SU-DHL-6 (cell line): ENCODE results near the gene STARD3.
"Not testable (repeated sequence)": the region's sequence is repeated elsewhere in the genome, so short reads cannot be mapped to it uniquely, and the experiment has no call there.

ENCODE experiments used
- H2AFZ ChIP-seq: fragments of 200-600 bp; sonication (generic); 2 replicates; pipeline ENCODE4 v1.6.1; 2014; ENCODE audit warnings: low read depth, mild to moderate bottlenecking, moderate library complexity, mixed read lengths, antibody characterized with exemption, low read length; ENCODE audit not compliant: severe bottlenecking
- H3F3A ChIP-seq: fragments of 200-600 bp; shearing (Covaris generic); 2 replicates; pipeline ENCODE4 v1.6.0; 2016; ENCODE audit warnings: antibody characterized with exemption, mild to moderate bottlenecking; ENCODE audit not compliant: insufficient read depth
- H3K27ac ChIP-seq: fragments of 200-600 bp; sonication (generic); 2 replicates; pipeline ENCODE4 v1.5.1; 2016; ENCODE audit warnings: low read depth, mild to moderate bottlenecking, low read length, moderate library complexity, mixed read lengths
- H3K27me3 ChIP-seq: fragments of 200-600 bp; sonication (generic), shearing (Covaris generic); 2 replicates; pipeline ENCODE4 v1.6.0; 2014; ENCODE audit warnings: mild to moderate bottlenecking, low read length
- H3K36me3 ChIP-seq: fragments of 200-600 bp; sonication (generic); 2 replicates; pipeline ENCODE4 v1.6.1; 2014; ENCODE audit warnings: mild to moderate bottlenecking, low read length, mixed read lengths
- H3K4me2 ChIP-seq: fragments of 300-600, 200-600 bp; shearing (Covaris generic), sonication (generic); 2 replicates; pipeline ENCODE4 v1.6.0; 2014; ENCODE audit warnings: low read length, low read depth, mild to moderate bottlenecking; ENCODE audit not compliant: poor library complexity, severe bottlenecking
- H3K4me3 ChIP-seq: fragments of 200-600 bp; sonication (generic); 2 replicates; pipeline ENCODE4 v1.5.1; 2014; ENCODE audit warnings: antibody characterized with exemption, low read length, mild to moderate bottlenecking, mixed read lengths; ENCODE audit not compliant: insufficient read depth, poor library complexity, severe bottlenecking
- H3K79me2 ChIP-seq: fragments of 200-600 bp; sonication (generic); 2 replicates; pipeline ENCODE4 v1.6.1; 2014; ENCODE audit warnings: mild to moderate bottlenecking, low read length, moderate library complexity; ENCODE audit not compliant: insufficient read depth
- H3K9ac ChIP-seq: fragments of 200-600 bp; sonication (generic); 2 replicates; pipeline ENCODE4 v1.7.0; 2014; ENCODE audit warnings: mild to moderate bottlenecking, low read length
- H3K9me2 ChIP-seq: fragments of 200-600 bp; sonication (generic); replicated peaks from 2 replicates; pipeline ENCODE4 v1.6.1; 2014; ENCODE audit warnings: low read length; ENCODE audit not compliant: insufficient read depth
- H3K9me3 ChIP-seq: fragments of 200-600 bp; sonication (generic); 2 replicates; pipeline ENCODE4 v1.6.1; 2014; ENCODE audit warnings: low read length, mixed read lengths; ENCODE audit not compliant: insufficient read depth
- H4K20me1 ChIP-seq: fragments of 200-600 bp; sonication (generic); 2 replicates; pipeline ENCODE4 v1.6.1; 2014; ENCODE audit warnings: low read depth, mild to moderate bottlenecking, antibody characterized with exemption, low read length, moderate library complexity, mixed read lengths
- CTCF ChIP-seq: fragments of 200-600 bp; sonication (generic); IDR thresholded peaks from one replicate; pipeline ENCODE4 v1.5.1; 2017; ENCODE audit warnings: antibody characterized with exemption, mild to moderate bottlenecking, low read length, moderate library complexity; ENCODE audit not compliant: insufficient read depth, poor library complexity, severe bottlenecking
- EZH2phosphoT487 ChIP-seq: fragments of 200-600 bp; sonication (generic), shearing (Covaris generic); conservative IDR thresholded peaks from 2 replicates; pipeline ENCODE4 v1.6.1; 2018; ENCODE audit warnings: mild to moderate bottlenecking, antibody characterized with exemption, low read length, moderate library complexity, mixed read lengths

Gene STARD3

GRCh38 chr17:39636927-39637736, at the start of gene STARD3:
Gene STARD3 (plus strand): TSS chr17:39637144. CDS start chr17:39653532, 16,388 bp downstream.
- no peaks in the 10 kb centered on the region for H3F3A ChIP-seq
- peak within 1 kb of the TSS; percentile 79 for H3K9ac ChIP-seq
- peaks cover 43% of the 10 kb centered on the region for H3K79me2 ChIP-seq
- peak within 1 kb of the TSS; percentile 43 for H2AFZ ChIP-seq
- H3K4me2 ChIP-seq, result peak within 1 kb of the TSS; percentile 78
- H3K27me3 ChIP-seq, result no peaks in the 10 kb centered on the region
- peak within 1 kb of the TSS; percentile 29 for H3K27ac ChIP-seq
- no peaks in the 10 kb centered on the region for H3K9me2 ChIP-seq
- peak within 1 kb of the TSS; percentile 94 for H3K4me3 ChIP-seq
- H3K9me3 ChIP-seq, result no peaks in the 10 kb centered on the region
- no peaks in the 10 kb centered on the region for H3K36me3 ChIP-seq
- no peak for TF ChIP-seq CTCF
- no peak for TF ChIP-seq EZH2phosphoT487
- no peaks in the 10 kb centered on the region for H4K20me1 ChIP-seq

GRCh38 chr17:39590180-39590579, 46.8 kb upstream of the STARD3 start:
- not testable (repeated sequence) for H3K27me3 ChIP-seq, H3K4me3 ChIP-seq, H3K9ac ChIP-seq, H3F3A ChIP-seq, H4K20me1 ChIP-seq, H3K9me3 ChIP-seq, H3K36me3 ChIP-seq, H2AFZ ChIP-seq, H3K27ac ChIP-seq, H3K79me2 ChIP-seq, H3K9me2 ChIP-seq, H3K4me2 ChIP-seq

- H2AFZ ChIP-seq, result no peak overlapping the region
- no peaks in the 10 kb centered on the region for H3F3A ChIP-seq
- no peaks in the 10 kb centered on the region for H4K20me1 ChIP-seq
- no peaks in the 10 kb centered on the region for H3K79me2 ChIP-seq
- no peak overlapping the region for H3K4me2 ChIP-seq
- no peaks in the 10 kb centered on the region for H3K36me3 ChIP-seq
- no peak for TF ChIP-seq EZH2phosphoT487
- TF ChIP-seq CTCF, result no peak
- no peaks in the 10 kb centered on the region for H3K9me3 ChIP-seq
- H3K27me3 ChIP-seq, result no peaks in the 10 kb centered on the region
- no peak overlapping the region for H3K4me3 ChIP-seq
- H3K9ac ChIP-seq, result no peak overlapping the region
- no peak overlapping the region for H3K27ac ChIP-seq
- H3K9me2 ChIP-seq, result no peaks in the 10 kb centered on the region
Measured at GRCh38 chr17:39591958-39592954, 44.7 kb upstream of the STARD3 start.
